ENCODE results near the gene ZNF285.

DNA sequence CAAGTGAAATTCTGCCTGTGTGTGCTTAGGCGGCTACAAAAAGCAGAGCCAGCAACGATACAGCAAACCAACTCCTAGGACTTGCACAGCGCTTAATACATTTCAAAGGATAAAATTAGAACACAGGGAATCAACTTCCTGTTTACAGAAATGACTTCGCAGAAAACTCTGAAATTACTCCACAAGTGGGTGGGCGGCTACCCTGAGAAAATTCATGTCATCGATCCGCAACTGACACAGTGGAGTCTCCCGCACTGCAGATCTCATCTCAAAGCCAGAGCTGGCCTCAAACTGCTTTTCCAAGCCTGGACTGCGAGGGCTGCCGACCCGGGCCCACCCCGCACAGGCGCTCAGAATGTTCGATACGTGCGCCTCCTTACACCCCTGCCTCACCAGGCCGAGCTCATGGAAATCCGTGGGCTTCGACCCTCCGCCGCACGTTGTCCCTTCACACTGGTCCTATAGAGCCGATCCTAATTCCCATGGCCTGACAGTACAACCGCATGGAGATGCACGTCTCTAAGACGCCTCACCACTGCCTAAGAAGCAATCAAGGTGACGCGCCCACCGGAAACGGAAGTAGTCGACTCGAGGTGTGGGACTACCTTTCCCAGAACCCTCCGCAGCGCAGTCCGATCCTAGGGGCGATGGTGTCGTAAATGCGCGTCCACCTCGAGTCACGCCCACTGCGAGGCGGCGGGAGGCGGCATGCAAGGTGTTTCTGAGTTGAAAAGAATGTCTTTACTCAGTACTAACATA lies 46.7 kb upstream of the ZNF285 start, which contains the start of gene ZNF229:
- TF ChIP-seq, protein P1, sequence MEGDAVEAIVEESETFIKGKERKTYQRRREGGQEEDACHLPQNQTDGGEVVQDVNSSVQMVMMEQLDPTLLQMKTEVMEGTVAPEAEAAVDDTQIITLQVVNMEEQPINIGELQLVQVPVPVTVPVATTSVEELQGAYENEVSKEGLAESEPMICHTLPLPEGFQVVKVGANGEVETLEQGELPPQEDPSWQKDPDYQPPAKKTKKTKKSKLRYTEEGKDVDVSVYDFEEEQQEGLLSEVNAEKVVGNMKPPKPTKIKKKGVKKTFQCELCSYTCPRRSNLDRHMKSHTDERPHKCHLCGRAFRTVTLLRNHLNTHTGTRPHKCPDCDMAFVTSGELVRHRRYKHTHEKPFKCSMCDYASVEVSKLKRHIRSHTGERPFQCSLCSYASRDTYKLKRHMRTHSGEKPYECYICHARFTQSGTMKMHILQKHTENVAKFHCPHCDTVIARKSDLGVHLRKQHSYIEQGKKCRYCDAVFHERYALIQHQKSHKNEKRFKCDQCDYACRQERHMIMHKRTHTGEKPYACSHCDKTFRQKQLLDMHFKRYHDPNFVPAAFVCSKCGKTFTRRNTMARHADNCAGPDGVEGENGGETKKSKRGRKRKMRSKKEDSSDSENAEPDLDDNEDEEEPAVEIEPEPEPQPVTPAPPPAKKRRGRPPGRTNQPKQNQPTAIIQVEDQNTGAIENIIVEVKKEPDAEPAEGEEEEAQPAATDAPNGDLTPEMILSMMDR (IDR thresholded peaks at IDR 0.05; ENCODE audit: insufficient read depth, low read depth, low read length) = no peak
- TF ChIP-seq EZH2 (IDR thresholded peaks at IDR 0.05; ENCODE audit: insufficient read depth, low read length) = no peak
